ENCODE measurements around the gene GPX4. TPM values are rescaled to one million over a fixed set of nuclear protein-coding genes. Genes with fewer than 3 reads are reported as not detected.

GPX4 gene
- total RNA-seq, 4 donors from 2014 or later = 267 to 359 (median 344) TPM

DNA sequence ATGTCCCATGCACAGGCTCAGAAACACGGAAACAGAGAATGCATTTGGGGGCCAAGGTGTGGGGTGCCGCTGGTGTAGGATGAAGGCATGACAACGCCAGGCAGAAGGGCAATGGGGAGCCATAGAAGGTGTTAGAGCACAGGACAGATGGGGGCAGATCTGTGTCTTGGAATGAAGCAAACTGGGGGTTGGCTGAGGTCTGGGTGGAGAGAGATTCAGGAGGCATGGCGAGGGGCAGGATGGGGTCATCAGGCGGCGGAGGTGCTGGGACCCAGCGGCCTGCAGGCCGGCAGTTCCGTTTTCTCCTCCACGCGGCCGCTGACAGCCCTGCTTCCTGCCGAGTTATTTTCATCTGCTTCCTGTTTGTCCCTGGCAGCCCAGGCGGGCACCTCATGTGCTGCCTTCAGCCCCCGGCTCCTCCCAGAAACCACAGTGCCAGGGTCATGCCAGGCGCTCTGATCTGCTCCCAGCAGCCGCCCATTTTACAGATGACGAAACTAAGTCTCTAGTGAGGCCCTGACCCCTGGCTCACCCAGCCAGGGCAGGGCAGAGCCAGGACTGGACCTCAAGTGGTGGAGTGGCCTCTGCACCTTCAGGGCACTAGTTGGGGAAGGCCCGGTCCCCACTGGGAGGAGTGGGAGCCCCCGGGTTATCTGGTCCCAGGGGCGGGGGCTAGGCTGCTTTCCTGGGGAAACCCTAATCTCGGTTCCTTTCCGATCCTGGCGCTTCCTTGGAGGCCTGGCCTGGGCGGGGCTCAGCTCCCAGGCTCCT, 34.6 kb upstream of the GPX4 start:
- TF ChIP-seq CTCF (IDR thresholded peaks at IDR 0.05) = no peak
- peak in 1 of 3 donors; percentile 30 for TF ChIP-seq POLR2AphosphoS5 (IDR thresholded peaks at IDR 0.05)
- H3K4me3 ChIP-seq = peak overlapping the region; percentile 52
- peaks cover 41% of the 10 kb centered on the region for H3K27me3 ChIP-seq
- peaks cover 69% of the 10 kb centered on the region for H3K4me1 ChIP-seq
- 47% methylated on average over 21 of the region's 25 CpGs for WGBS
- no peaks in the 10 kb centered on the region for H3K36me3 ChIP-seq
- DNase-seq (ENCODE audit: low spot score in 2 of 2) = peak in 1 of 2 donors; percentile 78
- no peak overlapping the region for H3K27ac ChIP-seq
- H3K9me3 ChIP-seq = no peaks in the 10 kb centered on the region

GRCh38 chr19:1070576-1070930, 33.2 kb upstream of the GPX4 start:
- H3K36me3 ChIP-seq = no peaks in the 10 kb centered on the region
- no peak overlapping the region for H3K27ac ChIP-seq
- no peak for DNase-seq (ENCODE audit: low spot score in 2 of 2)
- TF ChIP-seq CTCF (IDR thresholded peaks at IDR 0.05) = no peak
- no peak for TF ChIP-seq POLR2AphosphoS5 (IDR thresholded peaks at IDR 0.05)
- TF ChIP-seq POLR2A (IDR thresholded peaks at IDR 0.05) = no peak
- no peak for TF ChIP-seq EP300 (IDR thresholded peaks at IDR 0.05)
- H3K9me3 ChIP-seq = no peaks in the 10 kb centered on the region
- 30% methylated on average over 20 of the region's 21 CpGs for WGBS
- no peak overlapping the region for H3K4me3 ChIP-seq
- H3K27me3 ChIP-seq = peaks cover 41% of the 10 kb centered on the region
- H3K4me1 ChIP-seq = peaks cover 61% of the 10 kb centered on the region

DNA sequence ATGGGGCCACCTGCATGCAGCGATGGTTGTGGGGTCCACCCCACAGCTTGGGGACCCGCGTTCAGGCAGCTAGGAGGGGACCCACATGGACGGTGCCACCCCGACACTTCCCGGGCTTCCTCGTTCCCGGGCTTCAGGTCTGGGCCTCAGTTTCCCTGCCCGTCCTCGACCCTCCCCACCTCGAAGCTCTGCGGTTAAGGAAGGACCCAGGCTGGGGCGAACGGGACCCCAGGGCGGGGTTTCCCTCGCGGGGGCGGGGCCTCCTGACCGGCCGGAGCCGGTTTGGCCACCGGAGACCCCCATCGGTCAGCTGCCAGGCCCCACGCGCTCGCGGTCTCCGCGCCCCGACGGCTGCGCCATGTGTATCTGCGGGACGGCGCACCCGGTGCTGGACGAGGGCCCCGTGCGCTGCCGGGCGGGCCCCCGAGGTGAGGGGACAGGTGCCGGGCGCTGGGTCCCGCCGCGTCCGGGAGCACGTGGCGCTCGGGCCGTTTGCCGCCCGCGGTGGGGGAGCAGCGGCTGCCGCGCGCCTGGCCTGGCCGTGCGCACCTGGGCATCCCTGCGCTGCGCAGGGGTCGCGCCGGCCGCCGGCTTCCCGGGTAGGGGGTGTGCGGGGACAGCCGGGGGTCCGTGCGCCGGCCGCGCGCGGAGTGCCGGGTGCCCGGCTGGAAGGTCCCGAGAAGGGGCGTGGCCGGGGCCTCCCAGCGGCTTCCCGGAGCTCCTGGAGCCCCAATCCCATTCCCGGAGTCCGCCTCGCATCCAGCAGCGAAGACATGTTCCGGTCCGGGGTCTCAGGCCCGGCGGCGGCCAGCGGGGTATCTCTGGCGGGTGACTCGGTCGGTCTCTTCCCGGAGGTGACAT, 32.6 kb upstream of the GPX4 start:
- no peak overlapping the region for H3K27ac ChIP-seq
- peaks cover 41% of the 10 kb centered on the region for H3K27me3 ChIP-seq
- H3K4me3 ChIP-seq = peak overlapping the region; percentile 37

DNA sequence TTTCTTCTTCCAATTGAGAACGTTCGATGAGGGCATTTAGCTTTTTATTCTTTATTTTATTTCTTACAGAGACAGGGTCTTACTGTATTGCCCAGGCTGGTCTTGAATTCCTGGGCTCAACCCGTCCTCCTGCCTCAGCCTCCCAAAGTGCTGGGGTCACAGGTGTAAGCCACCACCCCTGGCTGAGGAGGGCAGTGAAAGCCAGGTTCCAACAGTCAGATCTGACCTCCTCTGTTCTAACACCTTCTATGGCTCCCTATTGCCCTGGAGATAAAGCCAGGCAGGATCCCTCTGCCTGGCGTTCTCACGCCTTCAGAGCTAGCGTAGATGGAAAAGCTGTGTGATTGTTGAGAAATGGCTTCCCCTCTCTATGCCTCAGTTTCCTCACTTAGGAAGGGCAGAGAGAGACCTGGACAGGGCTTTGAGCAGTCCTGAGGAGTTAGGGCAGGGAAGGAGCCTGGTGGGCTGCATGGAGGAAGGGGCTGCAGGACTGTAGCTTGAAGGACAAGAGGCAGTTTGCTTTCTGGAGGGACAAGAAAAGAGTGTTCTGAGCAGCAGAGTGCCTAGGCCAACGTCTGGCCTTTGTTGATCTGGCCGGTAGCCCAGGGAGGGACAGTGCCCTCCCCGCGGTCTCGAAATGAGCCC, 31.3 kb upstream of the GPX4 start:
- Histone ChIP-seq H3K9me3 (no peaks in the 10 kb centered on the region), H3K4me3 (no peak overlapping the region), H3K27me3 (peaks cover 28% of the 10 kb centered on the region), H3K36me3 (no peaks in the 10 kb centered on the region), H3K27ac (no peak overlapping the region), H3K4me1 (peaks cover 52% of the 10 kb centered on the region)
- no peak for DNase-seq (ENCODE audit: low spot score in 2 of 2)
- no peak for TF ChIP-seq POLR2A (IDR thresholded peaks at IDR 0.05)
- TF ChIP-seq EP300 (IDR thresholded peaks at IDR 0.05) = no peak
- TF ChIP-seq POLR2AphosphoS5 (IDR thresholded peaks at IDR 0.05) = no peak
- no peak for TF ChIP-seq CTCF (IDR thresholded peaks at IDR 0.05)
- WGBS = 86% methylated on average over 11 of the region's 11 CpGs

More for the DNA sequence above, 32.6 kb upstream of the GPX4 start:
- peaks cover 55% of the 10 kb centered on the region for H3K4me1 ChIP-seq
- H3K9me3 ChIP-seq = no peaks in the 10 kb centered on the region
- H3K36me3 ChIP-seq = no peaks in the 10 kb centered on the region
- TF ChIP-seq EP300 (IDR thresholded peaks at IDR 0.05) = no peak
- no peak for TF ChIP-seq POLR2AphosphoS5 (IDR thresholded peaks at IDR 0.05)
- TF ChIP-seq CTCF (IDR thresholded peaks at IDR 0.05) = no peak
- TF ChIP-seq POLR2A (IDR thresholded peaks at IDR 0.05) = no peak
- WGBS = no CpG with 5 or more reads among the region's 99 CpGs
- DNase-seq (ENCODE audit: low spot score in 2 of 2) = peak in 1 of 2 donors; percentile 65

Data from suprapubic skin (tissue), 4 donors.